Fibroblast of villous mesenchyme (primary cell): ENCODE measurements around the gene PCSK2. TPM values are rescaled to one million over a fixed set of nuclear protein-coding genes. Genes with fewer than 3 reads are reported as not detected.

Experiments used
- DNase-seq: peaks from one replicate; pipeline ENCODE4 v3.0.0-alpha.2; 2010; ENCODE audit warnings: low read depth
- H3K4me3 ChIP-seq: 2 replicates; pipeline ENCODE4 v1.5.1; 2011; ENCODE audit warnings: low read depth, mild to moderate bottlenecking, low read length
- total RNA-seq: library from RNA; depleted of rRNA; stranded (reverse); fragments of >200 nt; gene quantifications from 2 replicates; pipeline ENCODE4 v1.2.3, GENCODE V29; 2012
- TF ChIP-seq, protein P1 (sequence below): IDR thresholded peaks from 2 replicates; pipeline ENCODE4 v1.5.1; 2012; ENCODE audit warnings: low read depth, mild to moderate bottlenecking, low read length; ENCODE audit not compliant: insufficient read depth

The PCSK2 gene
- total RNA-seq, 1 donor, result not detected

DNA sequence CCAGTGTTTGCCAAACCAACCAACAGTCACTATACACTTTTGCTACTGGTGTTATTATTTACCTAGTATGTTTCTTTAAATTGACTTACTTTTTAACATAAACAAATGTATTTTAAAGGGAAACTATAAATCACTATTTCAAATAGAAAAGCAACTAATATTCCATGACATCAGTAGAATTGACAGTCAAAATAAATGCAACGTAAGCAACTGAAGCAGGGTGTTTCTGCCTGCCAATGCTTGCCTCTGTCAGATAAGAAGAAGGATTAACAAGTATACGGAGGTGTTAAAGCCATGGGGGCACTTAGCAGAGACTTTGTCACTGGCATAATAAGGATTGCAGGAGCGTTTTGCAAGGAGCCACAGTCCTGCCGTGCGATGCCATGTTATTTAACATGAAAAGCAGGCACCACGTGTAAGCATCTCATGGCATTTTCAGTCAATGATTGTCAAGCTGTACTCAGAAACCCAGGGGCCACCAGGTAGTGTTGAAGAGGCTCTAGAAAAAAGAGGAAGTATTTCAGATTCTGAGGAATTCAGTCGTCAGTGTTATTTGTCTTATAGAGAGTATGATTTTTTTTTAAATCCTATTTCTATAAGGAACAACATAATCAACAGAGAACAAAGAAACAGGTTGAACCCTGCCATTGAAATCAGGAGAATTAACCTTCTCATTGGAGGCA, 172.6 kb downstream of the PCSK2 start:
- TF ChIP-seq, protein P1, sequence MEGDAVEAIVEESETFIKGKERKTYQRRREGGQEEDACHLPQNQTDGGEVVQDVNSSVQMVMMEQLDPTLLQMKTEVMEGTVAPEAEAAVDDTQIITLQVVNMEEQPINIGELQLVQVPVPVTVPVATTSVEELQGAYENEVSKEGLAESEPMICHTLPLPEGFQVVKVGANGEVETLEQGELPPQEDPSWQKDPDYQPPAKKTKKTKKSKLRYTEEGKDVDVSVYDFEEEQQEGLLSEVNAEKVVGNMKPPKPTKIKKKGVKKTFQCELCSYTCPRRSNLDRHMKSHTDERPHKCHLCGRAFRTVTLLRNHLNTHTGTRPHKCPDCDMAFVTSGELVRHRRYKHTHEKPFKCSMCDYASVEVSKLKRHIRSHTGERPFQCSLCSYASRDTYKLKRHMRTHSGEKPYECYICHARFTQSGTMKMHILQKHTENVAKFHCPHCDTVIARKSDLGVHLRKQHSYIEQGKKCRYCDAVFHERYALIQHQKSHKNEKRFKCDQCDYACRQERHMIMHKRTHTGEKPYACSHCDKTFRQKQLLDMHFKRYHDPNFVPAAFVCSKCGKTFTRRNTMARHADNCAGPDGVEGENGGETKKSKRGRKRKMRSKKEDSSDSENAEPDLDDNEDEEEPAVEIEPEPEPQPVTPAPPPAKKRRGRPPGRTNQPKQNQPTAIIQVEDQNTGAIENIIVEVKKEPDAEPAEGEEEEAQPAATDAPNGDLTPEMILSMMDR, result no peak
- DNase-seq, result no peak
- H3K4me3 ChIP-seq, result no peak overlapping the region

DNA sequence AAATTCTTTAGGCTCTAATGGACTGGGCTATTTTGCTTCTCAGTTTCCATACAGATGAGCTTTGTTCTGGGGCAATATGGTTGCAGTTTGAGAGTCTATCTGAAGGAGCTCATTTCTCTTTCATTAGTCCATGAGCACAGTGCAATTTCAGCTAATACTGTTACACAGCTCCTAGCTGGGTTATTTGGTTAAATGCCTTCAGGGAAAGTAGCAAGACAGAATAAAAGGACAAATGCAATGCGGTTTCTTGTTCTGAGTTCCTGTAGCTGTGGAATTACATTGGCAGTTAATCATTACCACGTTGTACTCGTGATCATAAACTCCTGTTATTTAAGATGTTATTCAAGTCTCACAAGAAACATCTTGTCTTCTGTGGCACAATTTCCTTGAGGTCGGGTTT, 176.6 kb downstream of the PCSK2 start:
- DNase-seq, result no peak
- TF ChIP-seq, protein P1, result no peak

DNA sequence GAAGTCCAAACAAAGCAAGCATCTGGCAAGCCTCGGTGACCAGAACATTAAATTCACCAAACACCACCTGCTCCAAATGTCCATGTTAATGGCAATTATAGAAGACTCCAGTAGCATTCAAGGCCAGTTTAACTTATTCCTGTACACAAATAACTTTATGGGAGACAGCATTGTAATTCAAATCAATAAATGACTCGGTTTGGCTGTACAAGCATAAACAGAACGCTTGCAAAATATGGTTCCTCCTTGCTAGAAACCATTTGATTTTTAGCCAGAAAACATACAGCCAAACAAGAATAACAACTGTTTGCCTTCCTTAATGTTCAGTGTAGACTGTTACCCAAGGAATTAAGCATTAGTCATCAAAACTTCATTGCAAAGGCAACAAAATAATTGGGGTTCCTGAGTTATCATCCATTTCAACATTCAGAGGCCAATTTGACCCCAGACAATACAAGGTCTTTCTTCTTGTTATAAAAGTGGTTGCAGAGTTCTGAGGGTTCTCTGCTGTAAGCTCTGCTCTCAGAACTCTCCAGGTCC, 179.3 kb downstream of the PCSK2 start:
- TF ChIP-seq, protein P1, result no peak

More for the DNA sequence above, 176.6 kb downstream of the PCSK2 start:
- no peak overlapping the region for H3K4me3 ChIP-seq

DNA sequence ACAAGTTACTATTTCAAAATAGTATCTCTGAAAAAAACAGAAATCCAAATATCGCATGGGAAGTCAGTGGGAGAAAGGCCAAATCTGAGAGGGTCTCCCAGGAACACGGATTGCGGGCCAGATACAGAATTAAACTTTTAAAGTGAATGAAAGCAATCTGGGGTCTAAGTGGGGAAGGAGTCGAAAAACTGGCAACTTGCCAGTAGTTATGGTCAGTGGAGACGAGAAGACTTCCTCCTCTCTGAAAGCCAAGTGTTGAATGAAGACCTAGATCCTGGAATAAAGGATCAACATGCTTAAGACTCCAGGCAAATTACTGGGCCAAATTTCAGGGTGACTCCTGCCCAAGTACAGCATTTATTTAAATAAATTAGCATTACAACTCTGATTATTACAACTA, 180.7 kb downstream of the PCSK2 start:
- DNase-seq, result no peak
- TF ChIP-seq, protein P1, result no peak

More for the DNA sequence above, 179.3 kb downstream of the PCSK2 start:
- no peak for DNase-seq
- no peak overlapping the region for H3K4me3 ChIP-seq

DNA sequence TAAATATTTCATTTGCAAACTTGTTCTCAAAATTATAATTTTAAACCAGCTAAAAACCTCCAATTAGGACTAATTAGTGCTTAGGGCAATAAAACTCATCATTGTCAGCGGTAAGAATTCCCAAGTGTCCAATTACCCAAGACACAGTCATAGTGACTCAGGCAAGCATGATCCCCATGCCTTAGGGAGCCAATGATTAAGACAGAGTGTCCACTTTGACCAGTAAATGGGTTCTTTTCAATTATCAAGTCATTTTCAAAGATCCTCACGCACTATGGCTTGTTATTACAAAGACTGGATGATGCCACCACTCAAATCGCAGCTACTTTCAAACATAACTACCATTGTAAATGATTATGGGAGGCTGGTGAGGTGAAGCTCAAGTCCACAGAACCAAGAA, 190.4 kb downstream of the PCSK2 start:
- TF ChIP-seq, protein P1, result no peak
- H3K4me3 ChIP-seq, result no peak overlapping the region
- no peak for DNase-seq

More for the DNA sequence above, 180.7 kb downstream of the PCSK2 start:
- no peak overlapping the region for H3K4me3 ChIP-seq

DNA sequence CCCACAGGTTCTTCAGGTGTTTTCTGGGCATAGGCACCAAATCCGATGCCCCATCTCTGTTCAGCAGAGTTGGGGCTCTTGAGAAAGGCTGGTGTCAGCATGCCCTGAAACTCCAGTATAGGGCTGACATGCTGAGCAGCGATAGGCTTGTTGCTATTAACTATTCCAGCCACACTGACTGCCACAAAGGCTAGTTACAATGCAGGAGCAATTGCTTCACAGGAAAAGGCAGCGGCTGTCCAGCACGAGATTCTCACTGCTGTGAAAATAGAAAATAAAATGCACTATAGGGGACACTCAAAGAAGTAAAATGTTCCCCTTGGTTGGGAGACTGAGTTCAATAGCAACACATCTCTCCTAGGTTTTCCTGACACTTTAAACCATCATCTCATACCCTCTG, 191.9 kb downstream of the PCSK2 start:
- no peak overlapping the region for H3K4me3 ChIP-seq
- TF ChIP-seq, protein P1, result no peak
- no peak for DNase-seq

DNA sequence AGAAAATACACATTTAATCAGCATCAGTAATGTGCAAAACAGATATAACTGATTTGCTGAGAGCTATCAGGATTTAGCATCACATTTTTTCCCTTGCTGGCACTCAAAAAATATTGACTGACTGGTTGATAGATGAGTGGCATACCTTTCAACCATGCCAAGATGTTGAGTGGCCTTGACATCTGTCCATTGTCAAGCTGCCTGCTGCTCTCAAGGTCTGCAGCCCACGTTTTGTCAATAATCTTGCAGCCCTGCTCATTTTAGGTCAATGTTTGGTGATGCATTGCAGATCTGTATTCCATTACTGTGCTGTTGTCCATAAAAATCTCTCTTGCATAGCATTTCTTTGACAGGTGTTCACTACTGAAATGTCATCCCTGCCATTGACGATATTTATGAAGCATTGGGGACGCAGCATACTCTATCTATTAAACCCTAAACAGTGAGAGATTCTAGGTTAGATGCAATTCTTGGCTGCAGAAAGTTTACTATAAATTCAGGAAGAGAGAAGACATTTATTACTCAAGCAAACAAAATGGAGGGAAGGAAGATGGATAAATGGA, 192.7 kb downstream of the PCSK2 start:
- TF ChIP-seq, protein P1, result no peak
- no peak overlapping the region for H3K4me3 ChIP-seq
- no peak for DNase-seq
